Caco-2 (cell line): ENCODE results near the gene UBAP1L. TPM values are rescaled to one million over a fixed set of nuclear protein-coding genes. Genes with fewer than 3 reads are reported as not detected.

Source experiments
- BruUV-seq: library from RNA; stranded (reverse); fragments of 400-500 nt; replicated peaks from 2 replicates; lab custom pipeline; 2021; lab: Mats Ljungman, UMichigan
- CTCF ChIA-PET: fragments of 300-600 bp; sonication (Branson Sonifier 250); formaldehyde crosslinking; loops from one replicate; lab custom pipeline; 2022; ENCODE audit warnings: antibody characterized with exemption; lab: Charles Lee
- POLR2A ChIA-PET: fragments of 300-600 bp; sonication (Branson Sonifier 250); formaldehyde crosslinking; loops from one replicate; lab custom pipeline; 2022; ENCODE audit warnings: antibody characterized with exemption; lab: Charles Lee
- DNase-seq, 2 experiments: peaks; one replicate each; pipeline versions ENCODE4 v3.0.0 to v3.0.0-alpha.2; 2020 to 2022
- H3K27me3 ChIP-seq: replicated peaks from 2 replicates; pipeline ENCODE4 v1.6.0; 2011; ENCODE audit warnings: low read length; ENCODE audit not compliant: control insufficient read depth, insufficient read depth
- H3K36me3 ChIP-seq: 2 replicates; pipeline ENCODE4 v1.5.1; 2011; ENCODE audit warnings: low read length; ENCODE audit not compliant: control insufficient read depth, insufficient read depth
- H3K4me1 ChIP-seq: fragments of 250-450 bp; sonication (Bioruptor Pico); 2 replicates; pipeline ENCODE4 v1.5.1; 2020; ENCODE audit warnings: mild to moderate bottlenecking
- H3K4me3 ChIP-seq: 2 replicates; pipeline ENCODE4 v1.5.1; 2011; ENCODE audit warnings: low read depth, mild to moderate bottlenecking, control low read depth, low read length
- H3K9me3 ChIP-seq: fragments of 250-450 bp; sonication (Bioruptor Pico); 2 replicates; pipeline ENCODE4 v1.5.1; 2020; ENCODE audit warnings: mild to moderate bottlenecking, moderate library complexity
- H3K27ac Mint-ChIP-seq: one replicate; pipeline ENCODE4 v1.8.0; 2022; ENCODE audit warnings: mixed read lengths; ENCODE audit not compliant: unreplicated experiment
- H3K27me3 Mint-ChIP-seq: one replicate; pipeline ENCODE4 v1.8.0; 2022; ENCODE audit warnings: mixed read lengths; ENCODE audit not compliant: insufficient read depth, unreplicated experiment
- H3K36me3 Mint-ChIP-seq: one replicate; pipeline ENCODE4 v1.8.0; 2022; ENCODE audit warnings: mild to moderate bottlenecking, mixed read lengths; ENCODE audit not compliant: insufficient read depth, unreplicated experiment
- H3K4me1 Mint-ChIP-seq: one replicate; pipeline ENCODE4 v1.8.0; 2022; ENCODE audit warnings: low read depth, mixed read lengths; ENCODE audit not compliant: unreplicated experiment
- H3K4me3 Mint-ChIP-seq: one replicate; pipeline ENCODE4 v1.8.0; 2022; ENCODE audit warnings: mild to moderate bottlenecking, moderate library complexity, mixed read lengths; ENCODE audit not compliant: unreplicated experiment
- H3K9me3 Mint-ChIP-seq: one replicate; pipeline ENCODE4 v1.8.0; 2022; ENCODE audit warnings: mixed read lengths; ENCODE audit not compliant: unreplicated experiment
- intact Hi-C: fragments of 100-400 bp; cut with micrococcal nuclease; formaldehyde crosslinking; loops from one replicate; pipeline ENCODE4 v1.10.0; 2022; ENCODE audit not compliant: unreplicated experiment
- total RNA-seq: library from RNA; stranded (reverse); gene quantifications from 2 replicates; pipeline ENCODE4 v1.2.3, GENCODE V29; 2022
- TF ChIP-seq, protein P1 (sequence below), 2 experiments: fragments of 200-600 bp in 1 of 2; IDR thresholded peaks; 1 replicate in 1 of 2; 2 replicates in 1 of 2; pipeline versions ENCODE4 v1.5.1 to v1.8.0; 2011 to 2022; ENCODE audit warnings: antibody characterized with exemption in 1 of 2, control low read depth in 1 of 2, inconsistent platforms in 1 of 2, low read depth in 1 of 2, low read length in 1 of 2, mild to moderate bottlenecking in 1 of 2, moderate library complexity in 1 of 2; ENCODE audit not compliant: insufficient read depth in 1 of 2, severe bottlenecking in 1 of 2, unreplicated experiment in 1 of 2

The UBAP1L gene
- total RNA-seq, 1 experiment from 2014 or later, result 2.2 TPM

DNA sequence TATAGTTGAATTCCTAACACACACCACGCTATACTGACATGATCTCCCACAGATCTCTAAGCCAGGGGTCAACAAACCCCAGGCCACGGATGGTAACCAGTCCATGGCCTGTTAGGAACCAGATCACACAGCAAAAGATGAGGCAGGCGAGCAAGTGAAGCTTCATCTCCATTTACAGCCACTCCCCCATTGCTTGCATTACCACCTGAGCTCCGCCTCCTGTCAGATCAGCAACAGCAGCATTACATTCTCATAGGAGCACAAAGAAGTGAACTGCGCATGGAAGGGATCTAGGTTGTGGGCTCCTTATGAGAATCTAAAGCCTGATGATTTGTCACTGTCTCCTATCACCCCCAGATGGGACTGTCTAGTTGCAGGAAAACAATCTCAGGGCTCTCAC is 15.9 kb upstream of the UBAP1L start:
- no peak overlapping the region for H3K27ac Mint-ChIP-seq
- CTCF ChIA-PET, result no interaction called here
- no TSS peak for BruUV-seq

DNA sequence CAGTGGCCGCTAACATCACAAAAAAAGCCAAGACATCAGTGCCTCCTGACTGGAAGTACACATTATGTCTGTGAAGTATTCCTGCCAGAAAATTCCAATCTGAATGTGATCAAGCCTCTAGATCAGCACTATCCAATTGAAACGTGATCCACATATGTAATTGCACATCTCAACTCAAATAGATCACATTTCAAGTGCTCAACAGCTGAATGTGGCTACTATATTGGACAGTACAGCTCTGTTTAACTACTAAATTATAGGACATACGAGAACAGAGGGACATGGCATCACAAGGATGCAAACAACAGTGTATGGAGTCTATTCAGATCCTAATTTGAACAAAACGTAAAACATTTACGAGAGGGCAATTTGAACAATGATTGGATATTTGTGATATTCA is 542 bp upstream of the UBAP1L start:
- POLR2A ChIA-PET, result no interaction called here

More for the DNA sequence above, 15.9 kb upstream of the UBAP1L start:
- Histone ChIP-seq H3K27me3 (no peaks in the 10 kb centered on the region), H3K4me1 (0 out of 2 replicates have a peak, but pooled peaks cover 3% of the 10 kb centered on the region), H3K36me3 (peaks cover 4% of the 10 kb centered on the region; the same call in 1 of the 2 replicates), H3K9me3 (no peaks in the 10 kb centered on the region), H3K4me3 (no peak overlapping the region)
- no peak for DNase-seq
- no peaks in the 10 kb centered on the region for H3K27me3 Mint-ChIP-seq
- POLR2A ChIA-PET, result no interaction called here
- no peak overlapping the region for H3K4me3 Mint-ChIP-seq
- H3K4me1 Mint-ChIP-seq, result no peaks in the 10 kb centered on the region
- TF ChIP-seq, protein P1, sequence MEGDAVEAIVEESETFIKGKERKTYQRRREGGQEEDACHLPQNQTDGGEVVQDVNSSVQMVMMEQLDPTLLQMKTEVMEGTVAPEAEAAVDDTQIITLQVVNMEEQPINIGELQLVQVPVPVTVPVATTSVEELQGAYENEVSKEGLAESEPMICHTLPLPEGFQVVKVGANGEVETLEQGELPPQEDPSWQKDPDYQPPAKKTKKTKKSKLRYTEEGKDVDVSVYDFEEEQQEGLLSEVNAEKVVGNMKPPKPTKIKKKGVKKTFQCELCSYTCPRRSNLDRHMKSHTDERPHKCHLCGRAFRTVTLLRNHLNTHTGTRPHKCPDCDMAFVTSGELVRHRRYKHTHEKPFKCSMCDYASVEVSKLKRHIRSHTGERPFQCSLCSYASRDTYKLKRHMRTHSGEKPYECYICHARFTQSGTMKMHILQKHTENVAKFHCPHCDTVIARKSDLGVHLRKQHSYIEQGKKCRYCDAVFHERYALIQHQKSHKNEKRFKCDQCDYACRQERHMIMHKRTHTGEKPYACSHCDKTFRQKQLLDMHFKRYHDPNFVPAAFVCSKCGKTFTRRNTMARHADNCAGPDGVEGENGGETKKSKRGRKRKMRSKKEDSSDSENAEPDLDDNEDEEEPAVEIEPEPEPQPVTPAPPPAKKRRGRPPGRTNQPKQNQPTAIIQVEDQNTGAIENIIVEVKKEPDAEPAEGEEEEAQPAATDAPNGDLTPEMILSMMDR (IDR thresholded peaks at IDR 0.05; ENCODE audit: insufficient read depth in 1 of 2, low read depth in 1 of 2, low read length in 1 of 2, severe bottlenecking in 1 of 2, unreplicated experiment in 1 of 2), result no peak
- no peaks in the 10 kb centered on the region for H3K9me3 Mint-ChIP-seq
- H3K36me3 Mint-ChIP-seq, result peaks cover 48% of the 10 kb centered on the region
- intact Hi-C loops, result loop anchor here (5.0 kb wide), 2 partner anchors 51 to 166 kb away; partner anchors contain the start of gene RNU5A-1

DNA sequence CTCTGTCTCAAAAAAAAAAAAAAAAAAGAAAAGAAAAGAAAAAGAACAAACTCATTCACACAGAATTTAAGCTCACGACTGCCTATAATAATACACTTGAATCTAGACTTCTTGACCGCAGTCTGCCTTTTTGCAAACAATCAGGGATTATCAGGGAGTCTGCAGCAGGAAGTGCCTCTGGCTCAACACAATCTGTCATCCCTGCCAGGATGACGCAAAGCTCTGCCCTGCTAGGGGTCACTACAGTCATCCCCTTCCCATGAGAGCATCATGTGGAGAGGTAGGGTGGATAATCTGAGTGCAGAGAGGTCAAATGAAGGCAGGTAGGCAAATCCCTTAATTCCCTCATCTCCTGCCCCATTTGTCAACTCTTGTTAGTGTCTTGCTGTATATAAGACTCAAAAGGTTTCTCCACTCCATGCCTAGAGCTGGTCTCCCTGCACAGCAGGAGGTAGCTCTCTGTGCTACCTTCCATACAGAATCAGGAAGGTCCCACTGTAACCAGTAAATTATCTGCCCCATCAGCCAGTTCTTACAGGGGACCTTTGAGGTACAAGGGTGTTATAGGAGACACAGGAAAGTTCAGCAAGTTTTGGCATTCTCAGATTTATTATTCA is 4.2 kb downstream of the UBAP1L start:
- intact Hi-C loops, result no loop called here
- CTCF ChIA-PET, result interaction anchor here (0.8 to 1.9 kb wide), 3 partner anchors 10 to 50 kb away, joined by 3 to 8 read pairs (median 4); no protein-coding TSS in a partner anchor
- no TSS peak for BruUV-seq
- Mint-ChIP-seq H3K27ac (no peak overlapping the region), H3K4me1 (no peaks in the 10 kb centered on the region), H3K4me3 (no peak overlapping the region), H3K36me3 (peaks cover 17% of the 10 kb centered on the region), H3K27me3 (no peaks in the 10 kb centered on the region), H3K9me3 (no peaks in the 10 kb centered on the region)
- Histone ChIP-seq H3K36me3 (no peaks in the 10 kb centered on the region), H3K27me3 (no peaks in the 10 kb centered on the region), H3K9me3 (no peaks in the 10 kb centered on the region), H3K4me3 (no peak overlapping the region), H3K4me1 (no peaks in the 10 kb centered on the region)
- POLR2A ChIA-PET, result no interaction called here
- no peak for DNase-seq
- TF ChIP-seq, protein P1 (IDR thresholded peaks at IDR 0.05; ENCODE audit: insufficient read depth in 1 of 2, low read depth in 1 of 2, low read length in 1 of 2, severe bottlenecking in 1 of 2, unreplicated experiment in 1 of 2), result no peak

More for the DNA sequence above, 542 bp upstream of the UBAP1L start:
- Histone ChIP-seq H3K36me3 (peaks cover 1% of the 10 kb centered on the region), H3K4me3 (no peak overlapping the region), H3K4me1 (no peaks in the 10 kb centered on the region), H3K9me3 (no peaks in the 10 kb centered on the region), H3K27me3 (no peaks in the 10 kb centered on the region)
- CTCF ChIA-PET, result interaction anchor here (0.5 to 0.8 kb wide), 3 partner anchors 70 to 102 kb away, joined by 3 to 4 read pairs (median 3); partner anchors contain the start of gene CLPX
- Mint-ChIP-seq H3K9me3 (no peaks in the 10 kb centered on the region), H3K27ac (no peak overlapping the region), H3K36me3 (peaks cover 46% of the 10 kb centered on the region), H3K27me3 (no peaks in the 10 kb centered on the region), H3K4me3 (no peak overlapping the region), H3K4me1 (no peaks in the 10 kb centered on the region)
- no peak for DNase-seq
- TF ChIP-seq, protein P1 (IDR thresholded peaks at IDR 0.05; ENCODE audit: insufficient read depth in 1 of 2, low read depth in 1 of 2, low read length in 1 of 2, severe bottlenecking in 1 of 2, unreplicated experiment in 1 of 2), result no peak
- intact Hi-C loops, result no loop called here
- no TSS peak for BruUV-seq
